Measurements from ENCODE around the gene RMDN3. TPM values are rescaled to one million over a fixed set of nuclear protein-coding genes. Genes with fewer than 3 reads are reported as not detected.

Gene RMDN3
- total and polyA plus RNA-seq, 4 donors = 27.5 to 33.8 (median 30.2) TPM

GRCh38 chr15:40768521-40769273, 13.6 kb upstream of the RMDN3 start:
- H3K4me3 ChIP-seq (ENCODE audit: low read depth in 1 of 3, low read length in 3 of 3) = no peak overlapping the region
- WGBS = 76% methylated on average over 21 of the region's 21 CpGs
- H3K27ac ChIP-seq (ENCODE audit: low read depth in 1 of 2, low read length in 2 of 2) = peak overlapping the region; percentile 52 to 71
- peaks cover 0 to 23% (median 8%) of the 10 kb centered on the region in 4 donors for H3K36me3 ChIP-seq (ENCODE audit: control insufficient read depth in 4 of 4, insufficient read depth in 3 of 4, low read depth in 1 of 4, low read length in 3 of 4)
- no peaks in the 10 kb centered on the region for H3K27me3 ChIP-seq (ENCODE audit: control insufficient read depth in 4 of 4, insufficient read depth in 4 of 4, low read length in 3 of 4)
- DNase-seq (ENCODE audit: low spot score) = no peak
- no peaks in the 10 kb centered on the region for H3K9me3 ChIP-seq (ENCODE audit: control insufficient read depth in 4 of 4, low read length in 3 of 4)
- H3K9ac ChIP-seq (ENCODE audit: low read depth in 1 of 2, low read length in 2 of 2) = no peak overlapping the region
- no peak for TF ChIP-seq GABPA (IDR thresholded peaks at IDR 0.05 in 1 of 2, conservative IDR thresholded peaks at IDR 0.05 in 1 of 2)
- peaks cover 6 to 63% (median 41%) of the 10 kb centered on the region in 4 donors for H3K4me1 ChIP-seq (ENCODE audit: control insufficient read depth in 4 of 4, insufficient read depth in 4 of 4, low read length in 3 of 4)

- Histone ChIP-seq H3K9ac (ENCODE audit: low read depth in 1 of 2, low read length in 2 of 2) (no peak overlapping the region), H3K4me1 (ENCODE audit: control insufficient read depth in 4 of 4, insufficient read depth in 4 of 4, low read length in 3 of 4) (peaks cover 10 to 69% (median 44%) of the 10 kb centered on the region in 4 donors), H3K27me3 (ENCODE audit: control insufficient read depth in 4 of 4, insufficient read depth in 4 of 4, low read length in 3 of 4) (no peaks in the 10 kb centered on the region), H3K9me3 (ENCODE audit: control insufficient read depth in 4 of 4, low read length in 3 of 4) (no peaks in the 10 kb centered on the region), H3K27ac (ENCODE audit: low read depth in 1 of 2, low read length in 2 of 2) (no peak overlapping the region), H3K36me3 (ENCODE audit: control insufficient read depth in 4 of 4, insufficient read depth in 3 of 4, low read depth in 1 of 4, low read length in 3 of 4) (peaks cover 0 to 20% (median 5%) of the 10 kb centered on the region in 4 donors), H3K4me3 (ENCODE audit: low read depth in 1 of 3, low read length in 3 of 3) (no peak overlapping the region)
- WGBS = 93% methylated on average over 29 of the region's 29 CpGs
- TF ChIP-seq RAD21 (IDR thresholded peaks at IDR 0.05) (no peak), RXRA (IDR thresholded peaks at IDR 0.05) (no peak), JUND (IDR thresholded peaks at IDR 0.05) (no peak), REST (IDR thresholded peaks at IDR 0.05) (no peak), GABPA (IDR thresholded peaks at IDR 0.05 in 1 of 2, conservative IDR thresholded peaks at IDR 0.05 in 1 of 2) (no peak), YY1 (IDR thresholded peaks at IDR 0.05) (no peak), HNF4G (IDR thresholded peaks at IDR 0.05) (no peak), ATF3 (IDR thresholded peaks at IDR 0.05) (no peak), ZBTB33 (IDR thresholded peaks at IDR 0.05) (no peak), CTCF (IDR thresholded peaks at IDR 0.05; ENCODE audit: low read depth, low read length, missing input control) (no peak), MAX (IDR thresholded peaks at IDR 0.05) (no peak), EGR1 (IDR thresholded peaks at IDR 0.05; ENCODE audit: low read depth in 2 of 2) (no peak), NR2F2 (IDR thresholded peaks at IDR 0.05) (no peak), HNF4A (conservative IDR thresholded peaks at IDR 0.05) (no peak), FOXA1 (IDR thresholded peaks at IDR 0.05) (no peak)
- DNase-seq (ENCODE audit: low spot score) = no peak
Observed at GRCh38 chr15:40767838-40768500, 12.9 kb upstream of the RMDN3 start.
